Measurements from ENCODE around the gene UBXN6. TPM values are rescaled to one million over a fixed set of nuclear protein-coding genes. Genes with fewer than 3 reads are reported as not detected.

Gene UBXN6
- total RNA-seq, 1 donor from 2014 or later = 147 TPM

GRCh38 chr19:4443966-4444764 lies 13.4 kb downstream of the UBXN6 start:
- Histone ChIP-seq H3K4me3 (no peak overlapping the region), H3K27ac (no peak overlapping the region), H3K4me1 (peaks cover 9% of the 10 kb centered on the region), H3K36me3 (peaks cover 0 to 40% of the 10 kb centered on the region in 2 donors), H3K27me3 (no peaks in the 10 kb centered on the region), H3K9me3 (no peaks in the 10 kb centered on the region)
- intact Hi-C loops (cut with DNase I) = no loop called here
- TF ChIP-seq POLR2AphosphoS5 (IDR thresholded peaks at IDR 0.05; ENCODE audit: insufficient read depth in 1 of 2, low read depth in 1 of 2) = no peak
- no peak for TF ChIP-seq CTCF (IDR thresholded peaks at IDR 0.05)
- TF ChIP-seq POLR2A (IDR thresholded peaks at IDR 0.05) = no peak
- no peak for DNase-seq (ENCODE audit: extremely low spot score in 2 of 2)

- H3K27ac ChIP-seq = no peak overlapping the region
- TF ChIP-seq POLR2A (IDR thresholded peaks at IDR 0.05) (no peak), CTCF (IDR thresholded peaks at IDR 0.05) (no peak), POLR2AphosphoS5 (IDR thresholded peaks at IDR 0.05; ENCODE audit: insufficient read depth in 1 of 2, low read depth in 1 of 2) (no peak)
- peaks cover 0 to 34% of the 10 kb centered on the region in 2 donors for H3K36me3 ChIP-seq
- DNase-seq (ENCODE audit: extremely low spot score in 2 of 2) = no peak
- H3K27me3 ChIP-seq = no peaks in the 10 kb centered on the region
- H3K9me3 ChIP-seq = no peaks in the 10 kb centered on the region
- no peaks in the 10 kb centered on the region for H3K4me1 ChIP-seq
- no peak overlapping the region for H3K4me3 ChIP-seq
- intact Hi-C loops (cut with DNase I) = no loop called here
These were observed 14.4 kb downstream of the UBXN6 start for GRCh38 chr19:4443188-4443587.

- DNase-seq (ENCODE audit: extremely low spot score in 2 of 2) = no peak
- Histone ChIP-seq H3K4me3 (no peak overlapping the region), H3K36me3 (peaks cover 0 to 30% of the 10 kb centered on the region in 2 donors), H3K27me3 (no peaks in the 10 kb centered on the region), H3K4me1 (no peaks in the 10 kb centered on the region), H3K27ac (no peak overlapping the region), H3K9me3 (no peaks in the 10 kb centered on the region)
- intact Hi-C loops (cut with DNase I) = no loop called here
- TF ChIP-seq POLR2A (IDR thresholded peaks at IDR 0.05) (no peak), POLR2AphosphoS5 (IDR thresholded peaks at IDR 0.05; ENCODE audit: insufficient read depth in 1 of 2, low read depth in 1 of 2) (no peak), CTCF (IDR thresholded peaks at IDR 0.05) (no peak)
These were observed 14.8 kb downstream of the UBXN6 start for GRCh38 chr19:4442819-4443146.

- no peak for TF ChIP-seq CTCF (IDR thresholded peaks at IDR 0.05)
- TF ChIP-seq POLR2AphosphoS5 (IDR thresholded peaks at IDR 0.05; ENCODE audit: insufficient read depth in 1 of 2, low read depth in 1 of 2) = no peak
- TF ChIP-seq POLR2A (IDR thresholded peaks at IDR 0.05) = no peak
- intact Hi-C loops (cut with DNase I) = no loop called here
- DNase-seq (ENCODE audit: extremely low spot score in 2 of 2) = no peak
- H3K27ac ChIP-seq = no peak overlapping the region
- H3K27me3 ChIP-seq = no peaks in the 10 kb centered on the region
- H3K36me3 ChIP-seq = peaks cover 0 to 24% of the 10 kb centered on the region in 2 donors
- H3K4me3 ChIP-seq = no peak overlapping the region
- no peaks in the 10 kb centered on the region for H3K4me1 ChIP-seq
- no peaks in the 10 kb centered on the region for H3K9me3 ChIP-seq
These were observed 15.4 kb downstream of the UBXN6 start for GRCh38 chr19:4441994-4442818.

GRCh38 chr19:4439243-4439642 lies 18.4 kb downstream of the UBXN6 start:
- H3K9me3 ChIP-seq = no peaks in the 10 kb centered on the region
- no peak for TF ChIP-seq CTCF (IDR thresholded peaks at IDR 0.05)
- TF ChIP-seq POLR2AphosphoS5 (IDR thresholded peaks at IDR 0.05; ENCODE audit: insufficient read depth in 1 of 2, low read depth in 1 of 2) = no peak
- no peak for TF ChIP-seq POLR2A (IDR thresholded peaks at IDR 0.05)
- no peaks in the 10 kb centered on the region for H3K27me3 ChIP-seq
- H3K27ac ChIP-seq = no peak overlapping the region
- intact Hi-C loops (cut with DNase I) = no loop called here
- H3K4me3 ChIP-seq = no peak overlapping the region
- H3K36me3 ChIP-seq = no peaks in the 10 kb centered on the region
- DNase-seq (ENCODE audit: extremely low spot score in 2 of 2) = no peak
- no peaks in the 10 kb centered on the region for H3K4me1 ChIP-seq

All from vagina (tissue), 2 donors.